Measurements from ENCODE around the gene PARP1.
"Not testable (repeated sequence)": the region's sequence is repeated elsewhere in the genome, so short reads cannot be mapped to it uniquely, and the experiment has no call there.

Gene PARP1

DNA sequence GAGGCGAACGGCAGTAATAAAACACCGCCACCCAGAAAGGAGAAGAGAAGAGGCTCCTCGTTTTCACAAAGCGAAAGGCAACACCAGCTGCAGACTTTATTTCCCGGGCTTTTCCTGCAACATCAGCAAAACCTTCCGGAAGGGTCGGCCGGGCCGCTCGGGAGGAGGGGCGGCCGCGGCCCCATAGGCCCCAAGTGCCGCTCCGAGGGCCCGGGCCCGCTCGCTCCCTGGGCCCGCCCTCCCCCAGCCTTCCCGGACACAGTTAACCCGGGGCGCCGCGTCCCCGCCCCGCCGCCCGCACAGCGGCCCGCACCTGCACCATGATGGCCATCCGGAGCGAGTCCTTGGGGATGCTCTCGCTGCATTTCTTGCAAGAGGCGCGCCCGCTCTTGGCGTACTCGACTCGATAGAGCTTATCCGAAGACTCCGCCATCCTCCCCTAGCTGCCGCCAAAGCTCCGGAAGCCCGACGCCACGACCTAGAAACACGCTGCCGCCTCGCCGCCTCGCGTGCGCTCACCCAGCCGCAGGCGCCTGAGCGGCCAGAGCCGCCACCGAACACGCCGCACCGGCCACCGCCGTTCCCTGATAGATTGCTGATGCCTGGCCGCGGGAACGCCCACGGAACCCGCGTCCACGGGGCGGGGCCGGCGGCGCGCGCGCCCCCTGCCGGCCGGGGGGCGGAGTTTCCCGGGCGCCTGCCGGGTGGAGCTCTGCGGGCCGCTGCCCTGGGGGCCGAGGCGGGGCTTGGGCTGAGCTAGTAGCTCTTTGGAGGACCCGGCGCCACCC, at the start of gene PARP1:
Gene PARP1, minus strand, starts transcription at position 597 of the 788 bp plus-strand sequence. Its CDS starts 164 bp downstream, at position 433.
- DNase-seq (ENCODE audit: low read depth in 2 of 2) = peak; percentile 71 to 76

DNA sequence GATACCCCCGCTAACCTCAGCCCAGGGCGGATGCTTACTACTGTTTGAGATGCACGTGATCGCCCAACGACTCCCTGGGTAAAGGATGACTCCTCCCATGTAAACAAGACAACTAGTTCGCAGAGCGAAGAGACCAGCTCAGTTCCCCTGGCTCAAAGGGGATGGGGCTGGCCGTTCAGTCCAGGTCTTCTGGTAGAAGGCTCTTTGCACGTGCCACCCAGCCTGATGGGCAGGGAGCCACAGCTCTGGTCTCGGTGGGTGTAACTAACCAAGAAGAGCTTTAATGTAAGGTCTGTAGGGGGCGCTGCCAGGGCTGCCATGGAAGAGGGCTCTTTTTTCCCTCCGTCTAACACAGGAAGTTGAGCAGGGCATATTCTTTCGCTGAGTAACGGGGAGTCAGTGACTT, 49.4 kb upstream of the PARP1 start:
- DNase-seq (ENCODE audit: low read depth in 2 of 2) = no peak

DNA sequence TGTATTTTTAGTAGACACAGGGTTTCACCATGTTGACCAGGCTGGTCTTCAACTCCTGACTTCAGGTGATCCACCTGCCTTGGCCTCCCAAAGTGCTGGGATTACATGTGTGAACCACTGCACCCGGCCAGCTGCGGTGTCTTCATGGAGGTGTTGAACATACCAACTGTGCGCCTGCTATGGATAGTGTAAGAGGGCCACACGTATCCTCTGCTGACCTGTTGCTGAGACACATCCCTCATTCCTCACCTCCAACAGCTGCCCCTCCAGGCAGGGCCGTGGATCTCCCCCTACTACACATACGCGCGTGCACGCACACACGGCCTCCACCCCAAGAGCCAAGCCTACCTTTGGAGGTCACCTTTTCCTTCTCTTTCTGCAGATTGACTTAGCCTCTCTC, 48.0 kb upstream of the PARP1 start:
- no peak for DNase-seq (ENCODE audit: low read depth in 2 of 2)

DNA sequence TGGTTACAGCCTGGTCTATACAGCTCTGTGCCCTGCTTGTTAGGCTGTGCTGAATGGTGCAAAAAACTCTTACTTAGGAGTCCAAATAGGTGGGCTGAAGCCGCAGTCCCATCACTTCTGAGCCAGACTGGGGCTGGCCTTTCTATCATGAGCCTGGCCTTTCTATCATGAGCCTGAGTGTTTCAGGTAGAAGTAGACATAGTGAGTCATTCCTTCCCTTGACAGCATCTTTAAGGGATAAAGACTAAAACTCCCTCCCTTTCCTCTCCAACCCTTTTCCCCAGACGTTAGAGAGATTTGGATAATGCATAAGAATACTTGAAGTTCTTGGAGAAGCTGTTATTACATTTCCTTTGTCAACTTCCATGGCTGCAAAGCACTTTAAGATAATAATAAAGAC, 46.5 kb upstream of the PARP1 start:
- no peak for DNase-seq (ENCODE audit: low read depth in 2 of 2)

DNA sequence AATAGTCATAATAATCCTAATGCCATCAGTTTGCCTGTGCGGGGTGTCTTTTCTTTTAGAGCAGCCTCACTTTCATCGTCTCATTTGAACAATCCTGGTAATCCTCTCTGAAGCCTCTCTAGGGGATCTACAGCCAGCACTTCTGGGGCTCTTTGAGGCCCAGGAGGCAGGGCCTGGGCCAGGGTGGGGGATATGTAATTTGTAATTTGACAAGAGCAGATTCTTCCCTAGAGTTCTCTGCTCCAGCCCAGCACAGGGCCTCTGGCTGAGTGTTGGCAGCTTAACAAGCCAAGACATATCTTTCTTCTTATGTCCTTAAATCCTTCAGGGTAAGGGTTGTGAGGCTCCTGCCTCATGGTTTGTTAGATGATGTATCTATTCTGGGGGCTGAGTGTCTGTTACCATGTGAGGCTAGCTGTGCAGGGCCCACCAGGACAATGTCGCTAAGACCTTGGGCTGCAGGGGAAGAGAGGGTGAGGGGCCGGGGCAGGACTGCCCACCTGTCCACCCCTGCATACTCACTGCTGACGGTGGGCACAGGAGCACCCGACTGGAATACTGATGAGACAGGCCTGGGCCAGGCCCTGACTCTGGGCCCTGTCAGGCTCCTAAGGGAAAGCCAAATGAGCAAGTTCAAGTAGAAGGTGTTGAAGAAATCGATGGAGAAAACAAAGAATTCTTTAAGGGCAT, 45.3 kb upstream of the PARP1 start:
- no peak for DNase-seq (ENCODE audit: low read depth in 2 of 2)

DNA sequence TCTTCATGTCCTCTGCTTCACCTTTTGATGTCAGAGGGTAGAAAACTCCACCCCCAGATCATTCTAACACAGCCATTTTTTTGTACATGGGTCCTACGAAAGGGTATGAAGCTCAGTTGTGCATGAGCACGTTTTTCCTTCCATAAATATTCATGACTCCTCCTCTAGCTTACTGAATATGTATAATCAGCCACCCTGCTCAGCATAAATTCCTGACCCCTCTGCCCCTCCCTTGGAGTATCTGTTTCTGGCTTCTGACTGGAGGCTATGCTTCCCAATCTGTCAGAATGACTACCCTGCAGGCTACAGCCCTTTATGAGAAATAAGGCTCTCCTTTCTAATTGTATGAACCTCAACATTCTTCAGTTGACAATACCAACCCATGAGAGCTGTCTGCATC, 42.8 kb upstream of the PARP1 start:
- no peak for DNase-seq (ENCODE audit: low read depth in 2 of 2)

DNA sequence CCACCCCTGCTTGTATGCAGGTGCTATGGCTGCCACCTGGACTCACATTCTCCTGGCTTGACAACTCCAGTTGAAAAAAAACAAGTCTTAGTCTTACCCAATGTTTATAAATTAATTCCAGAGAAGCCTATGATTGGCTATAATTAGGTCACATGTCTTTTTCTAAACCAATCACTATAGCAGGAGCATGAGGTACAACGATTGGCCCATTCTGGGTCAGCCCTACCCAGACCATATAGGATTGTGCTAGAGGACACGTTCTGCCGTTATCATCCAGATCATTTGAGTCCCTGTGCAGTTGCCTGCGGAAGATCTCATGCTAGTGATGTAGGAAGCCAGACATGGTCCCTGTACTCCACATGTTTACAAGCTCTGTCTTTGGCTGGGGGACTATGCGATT, 41.9 kb upstream of the PARP1 start:
- no peak for DNase-seq (ENCODE audit: low read depth in 2 of 2)

DNA sequence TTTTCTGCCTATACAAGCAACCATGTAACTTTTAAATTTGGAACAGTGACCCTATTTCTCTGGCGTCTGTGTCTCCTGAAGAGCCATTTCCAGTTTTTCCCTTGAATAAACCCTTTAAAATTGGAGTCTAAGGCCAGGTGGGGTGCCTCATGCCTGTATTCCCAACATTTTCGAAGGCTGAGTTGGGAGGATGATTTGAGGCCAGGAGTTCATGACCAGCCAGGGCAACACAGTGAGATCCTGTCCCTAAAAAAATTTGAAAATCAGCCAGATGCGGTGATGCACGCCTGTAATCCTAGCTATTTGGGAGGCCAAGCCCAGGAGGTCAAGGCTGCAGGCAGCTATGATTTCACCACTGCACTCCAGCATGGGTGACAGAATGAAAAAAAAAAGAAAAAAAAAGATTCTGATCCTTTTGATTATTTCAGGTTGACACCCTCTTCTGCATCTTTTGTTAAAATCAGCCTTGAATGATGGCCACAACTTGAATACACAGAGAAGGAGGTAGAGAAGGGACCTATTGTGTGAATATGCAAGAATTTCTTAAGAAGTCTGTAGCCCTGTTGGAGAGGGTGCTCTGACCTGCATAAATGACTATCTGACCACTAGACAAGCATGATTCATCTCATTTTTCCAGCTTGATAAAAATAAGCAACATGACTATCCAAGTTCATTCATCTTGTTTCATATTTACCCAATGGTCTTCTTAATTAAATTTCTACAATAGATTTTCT, 40.2 kb upstream of the PARP1 start:
- no peak for DNase-seq (ENCODE audit: low read depth in 2 of 2)

DNA sequence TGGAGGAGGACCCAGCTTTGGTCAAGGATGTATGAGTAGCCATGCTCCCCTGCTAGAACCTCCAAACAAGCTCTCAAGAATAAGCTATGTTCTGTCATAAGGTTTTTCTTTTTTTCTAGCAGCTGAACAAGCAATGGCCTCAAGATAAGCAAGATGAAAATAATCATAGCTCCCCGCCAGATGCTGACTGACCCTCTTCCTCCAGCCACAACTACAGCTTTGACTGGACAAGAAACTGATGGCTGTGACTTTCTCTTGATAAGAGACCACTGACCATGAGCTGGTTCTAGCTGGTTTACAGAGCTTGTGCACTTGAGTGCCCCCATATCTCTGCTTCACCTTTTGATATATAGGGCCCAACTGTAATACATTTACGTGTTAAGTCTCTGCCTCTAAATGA, 38.2 kb upstream of the PARP1 start:
- DNase-seq (ENCODE audit: low read depth in 2 of 2) = no peak

DNA sequence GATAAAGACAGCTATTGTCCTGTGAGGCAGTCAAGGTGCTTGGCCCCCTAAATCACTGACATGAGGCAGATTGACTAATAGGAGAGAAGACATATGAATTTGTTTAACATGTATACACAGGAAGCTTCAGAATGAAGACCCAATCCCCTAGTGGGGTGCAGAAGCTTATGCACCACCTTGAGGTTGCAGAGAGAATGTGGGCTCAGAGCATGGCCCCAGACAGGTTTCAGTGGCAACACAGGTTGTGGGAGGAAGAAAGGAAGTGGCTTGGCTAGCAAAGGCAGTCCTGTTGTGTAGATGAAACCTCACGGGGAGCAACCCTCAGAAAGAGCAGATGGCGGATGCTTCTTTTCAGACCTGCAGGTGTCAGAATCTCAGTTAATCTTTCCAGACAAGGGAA, 37.0 kb upstream of the PARP1 start:
- peak in 1 of 2 donors; percentile 18 for DNase-seq (ENCODE audit: low read depth in 2 of 2)

DNA sequence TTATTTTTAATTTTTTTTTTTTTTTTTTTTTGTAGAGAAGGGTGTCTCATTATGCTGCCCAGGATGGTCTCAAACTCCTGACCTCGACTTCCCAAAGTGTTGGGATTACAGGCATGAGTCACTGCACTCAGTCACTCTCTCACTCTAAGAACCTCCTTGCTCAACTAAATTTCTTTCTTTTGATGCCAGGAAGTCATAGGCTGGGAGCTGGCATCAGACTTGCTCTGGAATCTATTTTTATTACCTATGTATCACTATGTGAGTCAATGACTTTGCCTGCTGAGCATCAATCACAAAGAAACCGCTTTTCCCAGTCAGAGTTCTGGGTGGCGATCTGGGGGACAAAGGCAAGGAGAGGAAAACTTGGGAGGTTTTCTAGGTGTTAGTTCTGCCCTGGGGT, 35.5 kb upstream of the PARP1 start:
- no peak for DNase-seq (ENCODE audit: low read depth in 2 of 2)

DNA sequence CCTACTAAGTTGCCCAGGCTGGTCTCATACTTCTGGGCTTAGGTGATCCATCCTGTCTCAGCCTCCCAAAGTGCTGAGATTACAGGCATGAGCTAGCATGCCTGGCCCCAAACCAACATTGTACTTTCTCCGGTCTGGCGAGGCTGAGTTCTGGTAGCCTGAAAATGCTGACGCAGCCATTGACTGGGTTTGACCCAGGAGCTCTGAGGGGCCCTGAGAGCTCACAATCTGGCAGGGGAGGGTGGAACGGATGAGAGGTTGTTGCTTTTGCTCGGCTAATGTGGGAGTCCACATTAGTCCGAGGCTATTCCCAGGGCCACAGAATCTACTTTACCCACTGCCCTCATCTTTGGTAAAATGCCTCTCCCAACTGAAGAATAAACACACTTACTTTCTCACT, 35.1 kb upstream of the PARP1 start:
- DNase-seq (ENCODE audit: low read depth in 2 of 2) = no peak

DNA sequence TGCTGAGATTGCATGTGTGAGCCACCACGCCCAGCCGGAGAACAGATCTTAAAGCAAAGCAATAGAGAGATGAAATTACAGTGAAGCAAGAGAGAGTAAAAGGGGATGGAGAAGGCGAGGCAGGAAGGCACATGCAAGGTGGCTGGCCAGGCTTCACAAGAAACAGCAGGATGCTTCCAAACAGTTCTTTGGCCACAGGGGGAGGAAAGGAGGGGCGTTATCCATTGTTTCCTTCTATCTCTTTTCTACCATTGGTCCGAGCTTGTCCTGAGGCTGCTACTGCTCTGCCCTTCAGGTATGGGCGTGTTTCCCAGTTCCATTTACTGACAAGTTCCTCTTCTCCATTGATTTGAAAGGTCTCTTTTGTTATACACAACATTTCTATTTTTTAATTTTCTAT, 33.7 kb upstream of the PARP1 start:
- DNase-seq (ENCODE audit: low read depth in 2 of 2) = no peak

DNA sequence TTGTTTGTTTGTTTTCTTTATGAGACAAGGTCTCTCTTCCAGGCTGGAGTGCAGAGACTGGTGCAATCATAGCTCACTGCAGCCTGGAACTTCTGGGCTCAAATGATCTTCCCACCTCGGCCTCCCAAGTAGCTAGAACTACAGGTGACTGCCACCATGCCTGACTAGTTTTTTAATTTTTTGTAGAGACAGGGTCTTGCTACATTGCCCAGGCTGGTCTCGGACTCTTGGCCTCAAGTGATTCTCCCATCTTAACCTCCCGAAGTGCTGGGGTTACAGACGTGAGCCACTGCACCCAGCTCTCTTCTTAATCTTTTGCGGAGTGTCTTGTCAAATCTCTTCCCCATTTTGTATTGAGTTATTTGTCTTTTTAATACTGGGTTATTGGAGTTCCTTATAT, 32.6 kb upstream of the PARP1 start:
- no peak for DNase-seq (ENCODE audit: low read depth in 2 of 2)

DNA sequence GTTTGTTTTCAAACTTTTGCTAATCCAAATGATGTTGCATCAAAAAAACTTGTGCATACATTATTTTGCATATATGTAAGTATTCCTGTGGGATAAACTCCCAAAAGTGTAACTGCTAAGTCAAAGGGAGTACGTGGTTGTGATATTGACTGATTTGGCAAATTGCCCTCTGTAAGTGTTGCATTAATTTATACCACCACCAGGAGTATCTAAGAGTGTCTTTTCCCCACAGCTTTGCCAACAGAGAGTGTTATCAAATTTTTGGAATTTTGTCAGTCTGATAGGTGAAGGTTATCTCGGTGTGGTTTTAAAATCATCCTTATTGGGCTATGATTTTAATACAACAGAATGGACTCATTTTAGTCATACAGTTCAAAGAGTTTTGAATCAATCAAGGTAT, 30.1 kb upstream of the PARP1 start:
- no peak for DNase-seq (ENCODE audit: low read depth in 2 of 2)

DNA sequence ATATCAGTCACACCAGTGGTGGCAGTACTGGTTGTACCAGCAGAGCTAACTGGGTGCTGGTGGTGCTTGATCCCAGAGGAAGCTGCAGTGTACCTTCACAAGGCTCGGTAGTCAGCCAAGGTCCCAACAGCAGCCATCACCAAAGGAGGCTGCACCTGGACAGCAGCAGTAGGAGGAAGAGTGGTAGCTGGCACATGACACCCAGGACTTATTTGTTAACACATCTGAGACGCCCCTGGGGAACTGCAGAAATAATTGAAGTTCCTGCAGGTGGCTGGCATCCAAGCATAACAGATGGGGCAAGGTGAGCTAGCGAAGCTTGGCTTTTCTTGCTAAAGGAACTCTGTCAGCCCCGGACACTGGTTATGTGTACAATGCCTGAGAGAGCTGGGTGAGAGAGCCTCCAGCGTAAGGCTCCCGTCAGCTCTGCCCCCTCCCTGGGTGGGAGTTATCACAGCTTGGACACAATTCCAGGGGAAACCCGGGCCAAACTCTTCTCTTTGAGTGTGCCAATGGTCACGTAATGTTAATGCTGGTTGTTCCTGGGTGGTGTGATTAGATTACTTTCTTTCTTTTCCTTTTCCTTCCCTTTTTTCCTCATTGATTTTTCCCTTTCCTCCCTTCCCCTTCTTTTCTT, 29.1 kb upstream of the PARP1 start:
- DNase-seq (ENCODE audit: low read depth in 2 of 2) = no peak

DNA sequence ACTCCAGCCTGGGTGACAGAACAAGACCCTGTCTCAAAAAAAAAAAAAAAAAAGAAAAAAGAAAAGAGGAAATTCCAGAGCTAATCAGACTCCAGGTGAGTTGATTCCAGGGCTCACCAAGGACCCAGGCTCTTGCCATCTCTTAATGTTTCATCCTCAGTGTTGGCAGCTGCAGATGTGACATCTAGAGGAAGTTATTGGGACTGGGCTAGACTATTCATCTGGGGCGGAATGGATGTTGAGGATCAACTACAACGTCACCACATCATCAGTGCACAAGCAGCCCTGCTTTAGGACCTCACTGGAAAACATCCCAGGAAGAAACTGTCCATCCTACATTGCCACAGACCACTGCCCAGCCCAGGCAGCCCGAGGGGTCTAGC, 28.6 kb upstream of the PARP1 start:
- no peak for DNase-seq (ENCODE audit: low read depth in 2 of 2)

DNA sequence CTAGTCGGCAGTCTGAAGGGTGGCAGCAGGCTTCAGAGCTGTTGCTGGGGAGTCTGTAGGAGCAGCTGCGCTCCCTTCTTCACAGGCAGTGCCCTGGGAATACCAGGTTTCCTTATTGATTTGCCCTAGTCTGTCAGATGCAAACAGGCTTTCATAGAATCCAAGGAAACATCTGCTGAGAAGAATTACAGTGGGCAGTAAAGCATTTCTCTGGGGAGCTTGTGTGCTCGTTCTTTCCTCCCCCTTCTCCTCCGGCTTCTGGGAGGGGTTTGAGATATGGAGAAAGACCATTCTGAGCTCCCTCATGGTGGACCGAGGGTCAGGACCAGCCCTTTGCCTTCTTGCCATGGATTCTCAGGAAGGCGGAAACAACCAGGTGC, 25.4 kb upstream of the PARP1 start:
- no peak for DNase-seq (ENCODE audit: low read depth in 2 of 2)

DNA sequence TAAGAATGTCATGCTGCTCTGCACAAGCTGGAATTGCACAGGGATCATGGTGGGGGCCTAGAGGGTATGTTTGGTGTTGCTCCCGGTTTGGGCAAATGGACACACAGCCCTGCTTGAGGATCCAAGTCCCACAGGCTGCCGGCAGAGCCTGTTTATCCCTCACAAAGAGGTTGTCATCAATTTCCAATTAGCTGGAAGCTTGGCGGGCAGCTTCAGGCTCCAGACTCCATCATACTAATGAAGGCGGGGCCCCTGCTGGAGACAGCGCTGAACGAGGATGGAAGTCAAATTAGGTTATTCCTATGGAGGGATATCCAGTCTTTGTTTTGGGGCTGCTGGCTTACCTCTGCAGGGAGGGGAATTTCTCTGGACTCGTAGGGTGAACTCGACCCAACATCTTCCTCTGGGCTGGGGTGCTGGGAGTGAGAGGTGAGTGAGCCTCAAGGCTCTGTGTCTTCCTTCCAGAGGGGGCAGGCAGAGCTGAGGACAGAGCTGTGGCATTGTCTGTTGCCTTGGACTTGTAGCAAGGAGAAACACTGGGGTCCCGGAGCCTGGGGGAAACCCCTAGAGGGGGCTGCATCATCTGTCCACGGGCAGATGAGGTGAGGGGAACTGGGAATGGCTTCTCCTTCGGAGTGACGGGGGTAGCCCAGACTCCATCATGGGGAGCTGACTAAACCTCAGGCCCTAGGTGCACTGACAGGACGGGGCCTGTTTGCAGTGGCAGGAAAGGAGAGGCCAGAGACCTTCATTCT, 24.9 kb upstream of the PARP1 start:
- DNase-seq (ENCODE audit: low read depth in 2 of 2) = no peak

DNA sequence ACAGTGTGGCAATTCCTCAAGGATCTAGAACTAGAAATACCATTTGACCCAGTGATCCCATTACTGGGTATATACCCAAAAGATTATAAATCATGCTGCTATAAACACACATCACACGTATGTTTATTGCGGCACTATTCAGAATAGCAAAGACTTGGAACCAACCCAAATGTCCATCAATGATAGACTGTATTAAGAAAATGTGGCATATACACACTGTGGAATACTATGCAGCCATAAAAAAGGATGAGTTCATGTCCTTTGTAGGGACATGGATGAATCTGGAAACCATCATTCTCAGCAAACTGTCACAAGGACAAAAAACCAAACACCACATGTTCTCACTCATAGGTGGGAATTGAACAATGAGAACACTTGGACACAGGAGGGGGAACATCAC, 24.0 kb upstream of the PARP1 start:
- not testable (repeated sequence) for DNase-seq (ENCODE audit: low read depth in 2 of 2)

DNA sequence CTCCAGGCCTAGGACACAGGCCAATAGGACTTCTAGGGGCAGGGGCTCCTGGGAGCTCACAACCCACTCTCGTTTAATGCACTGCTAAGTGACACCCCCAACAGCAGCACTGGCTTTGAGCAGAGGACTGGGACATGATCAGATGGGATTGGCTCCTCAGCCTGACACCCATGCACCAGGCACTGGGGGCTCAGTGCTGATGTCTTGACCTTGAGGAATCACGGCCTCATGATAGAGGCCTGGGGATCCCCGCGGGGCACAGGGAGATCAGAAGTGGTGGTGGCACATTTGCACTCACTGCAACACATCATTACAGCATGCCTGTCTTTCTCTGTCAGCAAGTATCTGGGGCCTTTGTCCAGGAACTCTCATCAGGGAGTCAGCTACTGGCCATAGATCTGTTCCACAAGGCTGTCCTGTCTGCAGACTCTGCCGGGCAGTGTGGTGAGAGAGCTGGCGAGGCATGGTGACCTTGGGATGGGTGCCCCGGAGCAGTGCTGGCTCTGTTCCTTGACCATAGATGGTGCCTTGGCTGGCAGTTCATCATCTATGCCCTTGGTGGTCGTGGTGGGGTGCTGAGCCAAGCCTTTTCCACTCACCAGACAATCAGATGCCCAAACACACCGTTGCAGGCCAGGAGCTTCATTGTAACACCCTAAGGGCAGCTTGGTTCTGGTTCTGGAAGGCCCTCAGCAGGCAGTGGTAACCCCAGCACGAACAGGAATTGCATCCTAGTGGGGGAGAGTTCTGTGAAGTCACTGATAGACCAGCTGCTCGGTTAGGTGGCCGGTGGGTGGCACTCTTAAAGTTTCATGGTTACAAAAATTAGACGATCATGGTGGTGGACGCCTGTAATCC, 22.2 kb upstream of the PARP1 start:
- DNase-seq (ENCODE audit: low read depth in 2 of 2) = no peak

Measured in stimulated activated CD4-positive, alpha-beta T cell treated with anti-CD3 and anti-CD28 coated beads, Interleukin-1b, Interleukin-23, amount 100 ng/mL, for 1 hour (primary cell).